ENCODE measurements around the gene AATK.

The AATK gene

GRCh38 chr17:81173052-81173761 is 7.2 kb upstream of the AATK start:
- Histone ChIP-seq H3K27ac (ENCODE audit: low read depth, low read length) (no peak overlapping the region), H3K27me3 (ENCODE audit: control insufficient read depth, insufficient read depth, low read length) (no peaks in the 10 kb centered on the region), H3K9ac (ENCODE audit: low read length) (no peak overlapping the region), H3K4me3 (ENCODE audit: low read length) (no peak overlapping the region), H3K36me3 (ENCODE audit: control insufficient read depth, insufficient read depth, low read length) (no peaks in the 10 kb centered on the region), H3K4me1 (ENCODE audit: control insufficient read depth, insufficient read depth, low read length) (no peaks in the 10 kb centered on the region)

GRCh38 chr17:81171941-81172340 is 5.9 kb upstream of the AATK start:
- Histone ChIP-seq H3K27me3 (ENCODE audit: control insufficient read depth, insufficient read depth, low read length) (peaks cover under 1% of the 10 kb centered on the region), H3K9ac (ENCODE audit: low read length) (no peak overlapping the region), H3K4me3 (ENCODE audit: low read length) (no peak overlapping the region), H3K36me3 (ENCODE audit: control insufficient read depth, insufficient read depth, low read length) (no peaks in the 10 kb centered on the region), H3K4me1 (ENCODE audit: control insufficient read depth, insufficient read depth, low read length) (no peaks in the 10 kb centered on the region), H3K27ac (ENCODE audit: low read depth, low read length) (no peak overlapping the region)

- Histone ChIP-seq H3K4me3 (ENCODE audit: low read length) (no peak overlapping the region), H3K9ac (ENCODE audit: low read length) (no peak overlapping the region), H3K27me3 (ENCODE audit: control insufficient read depth, insufficient read depth, low read length) (peaks cover 5% of the 10 kb centered on the region), H3K36me3 (ENCODE audit: control insufficient read depth, insufficient read depth, low read length) (no peaks in the 10 kb centered on the region), H3K27ac (ENCODE audit: low read depth, low read length) (no peak overlapping the region), H3K4me1 (ENCODE audit: control insufficient read depth, insufficient read depth, low read length) (no peaks in the 10 kb centered on the region)
Observed at GRCh38 chr17:81170727-81171494, 4.9 kb upstream of the AATK start.

GRCh38 chr17:81169870-81170309 is 3.9 kb upstream of the AATK start:
- Histone ChIP-seq H3K27me3 (ENCODE audit: control insufficient read depth, insufficient read depth, low read length) (peaks cover 10% of the 10 kb centered on the region), H3K4me1 (ENCODE audit: control insufficient read depth, insufficient read depth, low read length) (no peaks in the 10 kb centered on the region), H3K9ac (ENCODE audit: low read length) (no peak overlapping the region), H3K36me3 (ENCODE audit: control insufficient read depth, insufficient read depth, low read length) (no peaks in the 10 kb centered on the region), H3K27ac (ENCODE audit: low read depth, low read length) (no peak overlapping the region), H3K4me3 (ENCODE audit: low read length) (no peak overlapping the region)

GRCh38 chr17:81167638-81168037 is 1.6 kb upstream of the AATK start:
- Histone ChIP-seq H3K27me3 (ENCODE audit: control insufficient read depth, insufficient read depth, low read length) (peaks cover 17% of the 10 kb centered on the region), H3K4me1 (ENCODE audit: control insufficient read depth, insufficient read depth, low read length) (no peaks in the 10 kb centered on the region), H3K4me3 (ENCODE audit: low read length) (no peak overlapping the region), H3K9ac (ENCODE audit: low read length) (no peak overlapping the region), H3K36me3 (ENCODE audit: control insufficient read depth, insufficient read depth, low read length) (no peaks in the 10 kb centered on the region), H3K27ac (ENCODE audit: low read depth, low read length) (no peak overlapping the region)

GRCh38 chr17:81167194-81167524 is 1.1 kb upstream of the AATK start:
- H3K4me3 ChIP-seq (ENCODE audit: low read length), result no peak overlapping the region
- no peak overlapping the region for H3K27ac ChIP-seq (ENCODE audit: low read depth, low read length)
- no peaks in the 10 kb centered on the region for H3K4me1 ChIP-seq (ENCODE audit: control insufficient read depth, insufficient read depth, low read length)
- peaks cover 17% of the 10 kb centered on the region for H3K27me3 ChIP-seq (ENCODE audit: control insufficient read depth, insufficient read depth, low read length)
- no peaks in the 10 kb centered on the region for H3K36me3 ChIP-seq (ENCODE audit: control insufficient read depth, insufficient read depth, low read length)
- H3K9ac ChIP-seq (ENCODE audit: low read length), result no peak overlapping the region

GRCh38 chr17:81165246-81166032 is 582 bp downstream of the AATK start, which contains the start of gene PVALEF:
Gene PVALEF (plus strand): TSS chr17:81165507. CDS start chr17:81181227, 15,720 bp downstream.
- H3K9ac ChIP-seq (ENCODE audit: low read length), result no peak within 1 kb of the TSS
- no peaks in the 10 kb centered on the region for H3K36me3 ChIP-seq (ENCODE audit: control insufficient read depth, insufficient read depth, low read length)
- H3K4me3 ChIP-seq (ENCODE audit: low read length), result peak within 1 kb of the TSS; percentile 4
- H3K4me1 ChIP-seq (ENCODE audit: control insufficient read depth, insufficient read depth, low read length), result no peaks in the 10 kb centered on the region
- peaks cover 17% of the 10 kb centered on the region for H3K27me3 ChIP-seq (ENCODE audit: control insufficient read depth, insufficient read depth, low read length)
- no peak within 1 kb of the TSS for H3K27ac ChIP-seq (ENCODE audit: low read depth, low read length)

GRCh38 chr17:81164371-81165245 is 1.4 kb downstream of the AATK start:
- H3K36me3 ChIP-seq (ENCODE audit: control insufficient read depth, insufficient read depth, low read length), result no peaks in the 10 kb centered on the region
- no peaks in the 10 kb centered on the region for H3K4me1 ChIP-seq (ENCODE audit: control insufficient read depth, insufficient read depth, low read length)
- no peak overlapping the region for H3K27ac ChIP-seq (ENCODE audit: low read depth, low read length)
- H3K27me3 ChIP-seq (ENCODE audit: control insufficient read depth, insufficient read depth, low read length), result peaks cover 17% of the 10 kb centered on the region
- H3K9ac ChIP-seq (ENCODE audit: low read length), result no peak overlapping the region
- H3K4me3 ChIP-seq (ENCODE audit: low read length), result no peak overlapping the region

- H3K27ac ChIP-seq (ENCODE audit: low read depth, low read length), result no peak overlapping the region
- H3K36me3 ChIP-seq (ENCODE audit: control insufficient read depth, insufficient read depth, low read length), result no peaks in the 10 kb centered on the region
- H3K4me1 ChIP-seq (ENCODE audit: control insufficient read depth, insufficient read depth, low read length), result no peaks in the 10 kb centered on the region
- H3K27me3 ChIP-seq (ENCODE audit: control insufficient read depth, insufficient read depth, low read length), result peaks cover 17% of the 10 kb centered on the region
- no peak overlapping the region for H3K9ac ChIP-seq (ENCODE audit: low read length)
- no peak overlapping the region for H3K4me3 ChIP-seq (ENCODE audit: low read length)
Observed at GRCh38 chr17:81163703-81164370, 2.2 kb downstream of the AATK start.

- Histone ChIP-seq H3K27ac (ENCODE audit: low read depth, low read length) (no peak overlapping the region), H3K4me3 (ENCODE audit: low read length) (no peak overlapping the region), H3K27me3 (ENCODE audit: control insufficient read depth, insufficient read depth, low read length) (peaks cover 17% of the 10 kb centered on the region), H3K4me1 (ENCODE audit: control insufficient read depth, insufficient read depth, low read length) (no peaks in the 10 kb centered on the region), H3K9ac (ENCODE audit: low read length) (no peak overlapping the region), H3K36me3 (ENCODE audit: control insufficient read depth, insufficient read depth, low read length) (no peaks in the 10 kb centered on the region)
Observed at GRCh38 chr17:81163051-81163695, 2.8 kb downstream of the AATK start.

- peaks cover 17% of the 10 kb centered on the region for H3K27me3 ChIP-seq (ENCODE audit: control insufficient read depth, insufficient read depth, low read length)
- no peaks in the 10 kb centered on the region for H3K36me3 ChIP-seq (ENCODE audit: control insufficient read depth, insufficient read depth, low read length)
- no peak overlapping the region for H3K27ac ChIP-seq (ENCODE audit: low read depth, low read length)
- no peaks in the 10 kb centered on the region for H3K4me1 ChIP-seq (ENCODE audit: control insufficient read depth, insufficient read depth, low read length)
- no peak overlapping the region for H3K4me3 ChIP-seq (ENCODE audit: low read length)
- no peak overlapping the region for H3K9ac ChIP-seq (ENCODE audit: low read length)
Observed at GRCh38 chr17:81162491-81162890, 3.5 kb downstream of the AATK start.

All from rectal smooth muscle tissue (tissue), 1 donor.